DOHH2 (cell line): ENCODE measurements around the gene CRYGN.

Source experiments
- H3F3A ChIP-seq: fragments of 200-600 bp; sonication (generic), shearing (Covaris generic); 2 replicates; pipeline ENCODE4 v1.6.0; 2016; ENCODE audit warnings: antibody characterized with exemption, mild to moderate bottlenecking; ENCODE audit not compliant: control insufficient read depth, insufficient read depth
- H3K27ac ChIP-seq: fragments of 200-600 bp; sonication (generic); 2 replicates; pipeline ENCODE4 v1.5.1; 2014; ENCODE audit warnings: low read depth, mild to moderate bottlenecking, low read length, moderate library complexity
- H3K27me3 ChIP-seq: fragments of 200-600 bp; sonication (generic); 2 replicates; pipeline ENCODE4 v1.6.1; 2014; ENCODE audit warnings: mild to moderate bottlenecking, low read length, mixed read lengths; ENCODE audit not compliant: control insufficient read depth
- H3K36me3 ChIP-seq: fragments of 200-600 bp; sonication (generic); 2 replicates; pipeline ENCODE4 v1.6.1; 2014; ENCODE audit warnings: mild to moderate bottlenecking, low read length, moderate library complexity, mixed read lengths; ENCODE audit not compliant: control insufficient read depth
- H3K4me1 ChIP-seq: fragments of 200-600 bp; sonication (generic); 2 replicates; pipeline ENCODE4 v1.6.1; 2014; ENCODE audit warnings: mild to moderate bottlenecking, low read length, mixed read lengths; ENCODE audit not compliant: control insufficient read depth
- H3K4me2 ChIP-seq: fragments of 200-600 bp; sonication (generic); 2 replicates; pipeline ENCODE4 v1.6.0; 2014; ENCODE audit warnings: mild to moderate bottlenecking, low read length, moderate library complexity
- H3K4me3 ChIP-seq: fragments of 200-600 bp; sonication (generic); 2 replicates; pipeline ENCODE4 v1.5.1; 2014; ENCODE audit warnings: mild to moderate bottlenecking, low read length, mixed read lengths
- H3K79me2 ChIP-seq: fragments of 200-600 bp; sonication (generic); 2 replicates; pipeline ENCODE4 v1.6.1; 2014; ENCODE audit warnings: mild to moderate bottlenecking, low read length, mixed read lengths; ENCODE audit not compliant: control insufficient read depth
- H3K9me2 ChIP-seq: fragments of 200-600 bp; sonication (generic); replicated peaks from 2 replicates; pipeline ENCODE4 v1.6.1; 2014; ENCODE audit warnings: mild to moderate bottlenecking, low read length, mixed read lengths; ENCODE audit not compliant: control insufficient read depth
- H3K9me3 ChIP-seq: fragments of 200-600 bp; sonication (generic); 2 replicates; pipeline ENCODE4 v1.6.1; 2014; ENCODE audit warnings: antibody characterized with exemption, low read length, mixed read lengths; ENCODE audit not compliant: control insufficient read depth, insufficient read depth
- H4K20me1 ChIP-seq: fragments of 200-600 bp; sonication (generic); 2 replicates; pipeline ENCODE4 v1.6.0; 2014; ENCODE audit warnings: low read depth, mild to moderate bottlenecking, antibody characterized with exemption, low read length, moderate library complexity; ENCODE audit not compliant: control insufficient read depth, insufficient read depth
- EZH2phosphoT487 ChIP-seq: fragments of 200-600 bp; sonication (generic); IDR thresholded peaks from 2 replicates; pipeline ENCODE4 v1.6.1; 2017; ENCODE audit warnings: borderline replicate concordance, mild to moderate bottlenecking, antibody characterized with exemption, low read length, moderate library complexity, mixed read lengths
- TF ChIP-seq, protein P1 (sequence below): fragments of 200-600 bp; sonication (generic); IDR thresholded peaks from one replicate; pipeline ENCODE4 v1.5.1; 2014; ENCODE audit warnings: antibody characterized with exemption, mild to moderate bottlenecking, low read depth, low read length; ENCODE audit not compliant: poor library complexity, severe bottlenecking

The CRYGN gene

DNA sequence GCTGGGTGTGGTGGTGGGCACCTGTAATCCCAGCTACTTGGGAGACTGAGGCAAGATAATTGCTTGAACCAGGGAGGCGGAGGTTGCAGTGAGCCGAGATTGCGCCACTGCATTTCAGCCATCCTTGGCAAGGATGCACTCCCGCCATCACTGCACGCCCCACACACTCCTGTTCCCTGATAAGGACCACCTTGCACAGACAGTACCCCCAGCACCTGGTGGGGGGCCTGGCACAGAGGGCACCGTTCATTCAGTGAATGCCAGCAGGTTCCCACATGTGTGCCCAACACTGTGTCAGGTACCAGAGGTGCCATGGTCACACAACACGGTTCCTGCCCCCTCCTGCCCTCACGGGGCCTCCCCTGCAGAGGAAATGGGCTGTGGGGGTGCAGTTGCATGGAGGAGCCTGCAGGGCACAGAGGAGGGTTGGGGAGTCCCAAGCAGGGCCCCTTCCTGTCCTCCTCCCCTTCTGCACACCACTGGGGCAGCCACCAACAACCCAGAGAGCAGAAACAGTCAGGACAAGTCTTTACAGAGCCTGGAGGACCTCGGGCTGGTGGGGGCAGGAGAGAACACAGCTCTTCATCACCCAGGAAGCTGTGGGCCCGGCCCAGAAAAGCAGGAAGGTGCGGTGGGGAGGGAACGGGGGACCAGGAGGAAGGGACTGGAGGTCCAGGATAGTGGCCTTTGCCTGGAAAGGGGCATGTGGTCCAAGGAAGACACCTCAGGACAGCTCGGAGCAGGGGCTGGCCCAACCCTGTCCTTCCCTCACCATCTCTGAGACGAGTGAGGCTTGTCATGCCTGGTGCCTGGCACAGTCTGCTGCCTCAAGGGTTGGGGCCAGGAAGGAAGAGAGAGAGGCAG, 7.1 kb downstream of the CRYGN start:
- Histone ChIP-seq H3K9me3 (no peaks in the 10 kb centered on the region), H4K20me1 (no peaks in the 10 kb centered on the region), H3K9me2 (no peaks in the 10 kb centered on the region), H3K36me3 (no peaks in the 10 kb centered on the region), H3K4me1 (peaks cover 23% of the 10 kb centered on the region), H3K27ac (no peak overlapping the region), H3K4me3 (no peak overlapping the region), H3K27me3 (no peaks in the 10 kb centered on the region), H3F3A (no peaks in the 10 kb centered on the region), H3K79me2 (no peaks in the 10 kb centered on the region), H3K4me2 (no peak overlapping the region)
- TF ChIP-seq, protein P1, sequence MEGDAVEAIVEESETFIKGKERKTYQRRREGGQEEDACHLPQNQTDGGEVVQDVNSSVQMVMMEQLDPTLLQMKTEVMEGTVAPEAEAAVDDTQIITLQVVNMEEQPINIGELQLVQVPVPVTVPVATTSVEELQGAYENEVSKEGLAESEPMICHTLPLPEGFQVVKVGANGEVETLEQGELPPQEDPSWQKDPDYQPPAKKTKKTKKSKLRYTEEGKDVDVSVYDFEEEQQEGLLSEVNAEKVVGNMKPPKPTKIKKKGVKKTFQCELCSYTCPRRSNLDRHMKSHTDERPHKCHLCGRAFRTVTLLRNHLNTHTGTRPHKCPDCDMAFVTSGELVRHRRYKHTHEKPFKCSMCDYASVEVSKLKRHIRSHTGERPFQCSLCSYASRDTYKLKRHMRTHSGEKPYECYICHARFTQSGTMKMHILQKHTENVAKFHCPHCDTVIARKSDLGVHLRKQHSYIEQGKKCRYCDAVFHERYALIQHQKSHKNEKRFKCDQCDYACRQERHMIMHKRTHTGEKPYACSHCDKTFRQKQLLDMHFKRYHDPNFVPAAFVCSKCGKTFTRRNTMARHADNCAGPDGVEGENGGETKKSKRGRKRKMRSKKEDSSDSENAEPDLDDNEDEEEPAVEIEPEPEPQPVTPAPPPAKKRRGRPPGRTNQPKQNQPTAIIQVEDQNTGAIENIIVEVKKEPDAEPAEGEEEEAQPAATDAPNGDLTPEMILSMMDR = peak; percentile 42
- no peak for TF ChIP-seq EZH2phosphoT487

DNA sequence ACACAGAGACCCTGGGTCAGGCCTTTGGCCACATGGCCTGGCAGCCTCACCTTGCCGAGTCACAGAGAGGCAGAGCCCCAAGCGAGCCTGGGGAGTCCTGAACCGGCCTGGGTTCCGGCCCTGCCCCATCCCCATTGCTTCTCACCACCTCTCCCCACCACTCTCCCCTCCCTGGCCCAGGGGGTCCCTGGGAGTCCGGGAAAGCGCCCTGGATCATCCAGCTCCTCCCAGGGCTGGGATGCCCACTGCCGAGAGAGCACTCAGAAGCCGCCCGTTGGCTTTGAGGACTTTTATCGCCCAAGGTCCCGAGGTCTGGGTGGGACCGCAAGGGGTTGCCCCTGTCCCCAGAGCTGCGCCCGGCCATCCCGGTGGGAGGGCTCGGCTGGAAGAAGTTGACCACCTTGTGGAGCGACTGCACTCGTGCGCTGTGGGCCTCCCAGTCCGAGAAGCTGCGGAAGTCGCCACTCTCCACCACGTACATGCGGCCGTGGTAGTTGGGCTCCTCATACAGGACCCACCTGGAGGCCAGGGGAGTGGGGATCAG, 8.1 kb downstream of the CRYGN start:
- Histone ChIP-seq H3K27me3 (no peaks in the 10 kb centered on the region), H4K20me1 (no peaks in the 10 kb centered on the region), H3F3A (no peaks in the 10 kb centered on the region), H3K4me3 (no peak overlapping the region), H3K79me2 (no peaks in the 10 kb centered on the region), H3K4me2 (no peak overlapping the region), H3K9me3 (no peaks in the 10 kb centered on the region), H3K9me2 (no peaks in the 10 kb centered on the region), H3K4me1 (peaks cover 23% of the 10 kb centered on the region), H3K27ac (no peak overlapping the region), H3K36me3 (no peaks in the 10 kb centered on the region)
- TF ChIP-seq, protein P1 = no peak
- no peak for TF ChIP-seq EZH2phosphoT487

DNA sequence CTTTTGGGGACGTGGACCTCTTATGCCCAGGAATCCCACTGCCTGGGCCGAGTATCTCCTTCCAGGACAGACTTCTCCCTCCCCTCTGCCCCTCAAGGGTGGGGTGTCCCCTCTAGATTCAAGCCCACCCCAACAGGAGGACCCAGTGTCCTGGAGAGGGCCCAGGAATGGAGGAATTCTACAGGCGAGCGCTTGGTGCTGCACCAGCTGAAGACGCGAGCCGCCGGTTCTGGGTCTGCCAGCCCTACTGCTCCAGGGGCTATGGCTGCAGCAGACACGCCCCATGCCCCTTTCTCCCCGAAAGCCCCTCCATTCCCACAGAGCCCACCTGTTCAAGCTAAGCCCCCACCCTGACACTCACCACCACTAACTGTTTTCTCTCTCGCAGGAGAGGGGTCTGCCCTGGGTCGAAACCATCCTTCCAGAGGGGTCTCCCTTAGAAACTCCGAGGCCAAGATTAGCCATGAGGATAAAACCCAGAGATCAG, 8.6 kb downstream of the CRYGN start:
- Histone ChIP-seq H3F3A (no peaks in the 10 kb centered on the region), H3K9me3 (no peaks in the 10 kb centered on the region), H3K79me2 (no peaks in the 10 kb centered on the region), H3K4me3 (no peak overlapping the region), H3K4me2 (no peak overlapping the region), H4K20me1 (no peaks in the 10 kb centered on the region), H3K9me2 (no peaks in the 10 kb centered on the region), H3K27ac (no peak overlapping the region), H3K27me3 (no peaks in the 10 kb centered on the region), H3K36me3 (no peaks in the 10 kb centered on the region), H3K4me1 (peaks cover 23% of the 10 kb centered on the region)
- TF ChIP-seq EZH2phosphoT487 = no peak
- TF ChIP-seq, protein P1 = no peak
